CD14-positive monocyte (primary cell): ENCODE data around the gene ZDHHC11B. TPM values are rescaled to one million over a fixed set of nuclear protein-coding genes. Genes with fewer than 3 reads are reported as not detected.
"Not testable (repeated sequence)": the region's sequence is repeated elsewhere in the genome, so short reads cannot be mapped to it uniquely, and the experiment has no call there.

Source experiments
- DNase-seq, 3 donors: peaks; one replicate each; pipeline ENCODE4 v3.0.0-alpha.2; 2011 to 2022
- H2AFZ ChIP-seq: 2 replicates; pipeline ENCODE4 v1.6.0; 2012; ENCODE audit warnings: mild to moderate bottlenecking, low read depth, low read length, inconsistent platforms; ENCODE audit not compliant: insufficient read depth, poor library complexity, severe bottlenecking
- H3K27ac ChIP-seq, 2 donors: 1 replicate in 1 of 2; 2 replicates in 1 of 2; pipeline ENCODE4 v1.5.1; 2012 to 2013; ENCODE audit warnings: low read length in 2 of 2, control low read depth in 1 of 2, inconsistent platforms in 1 of 2, low read depth in 1 of 2, mild to moderate bottlenecking in 1 of 2
- H3K27me3 ChIP-seq, 2 donors: one replicate each; pipeline versions ENCODE4 v1.6.0 to v1.6.1; 2011 to 2013; ENCODE audit warnings: low read length in 2 of 2; ENCODE audit not compliant: control insufficient read depth in 2 of 2, insufficient read depth in 2 of 2
- H3K36me3 ChIP-seq, 2 donors: replicated peaks in 1 of 2; 1 replicate in 1 of 2; 2 replicates in 1 of 2; pipeline versions ENCODE4 v1.5.1 to v1.6.1; 2012 to 2013; ENCODE audit warnings: low read length in 2 of 2, control low read depth in 1 of 2, inconsistent platforms in 1 of 2, mild to moderate bottlenecking in 1 of 2; ENCODE audit not compliant: insufficient read depth in 2 of 2, control insufficient read depth in 1 of 2
- H3K4me1 ChIP-seq, 2 donors: 1 replicate in 1 of 2; 2 replicates in 1 of 2; pipeline versions ENCODE4 v1.5.1 to v1.6.1; 2012 to 2013; ENCODE audit warnings: low read length in 2 of 2, control low read depth in 1 of 2, inconsistent platforms in 1 of 2, mild to moderate bottlenecking in 1 of 2, moderate library complexity in 1 of 2; ENCODE audit not compliant: insufficient read depth in 2 of 2, control insufficient read depth in 1 of 2
- H3K4me2 ChIP-seq: replicated peaks from 2 replicates; pipeline ENCODE3; 2012; ENCODE audit warnings: low read length, moderate library complexity, mild to moderate bottlenecking; ENCODE audit not compliant: poor library complexity, severe bottlenecking; ENCODE audit errors: extremely low read depth
- H3K4me3 ChIP-seq, 3 experiments: fragments of 200-600 bp in 1 of 3; sonication (generic) in 1 of 3; replicated peaks in 1 of 3; 1 replicate in 2 of 3; 2 replicates in 1 of 3; pipeline ENCODE4 v1.5.1; 2011 to 2013; ENCODE audit warnings: low read length in 3 of 3, mild to moderate bottlenecking in 3 of 3, control low read depth in 2 of 3, low read depth in 2 of 3, inconsistent platforms in 1 of 3, moderate library complexity in 1 of 3
- H3K79me2 ChIP-seq: 2 replicates; pipeline ENCODE4 v1.6.0; 2012; ENCODE audit warnings: mild to moderate bottlenecking, control low read depth, inconsistent platforms, low read length, moderate library complexity; ENCODE audit not compliant: insufficient read depth
- H3K9ac ChIP-seq: 2 replicates; pipeline ENCODE4 v1.6.0; 2017; ENCODE audit warnings: low read length, mild to moderate bottlenecking; ENCODE audit not compliant: insufficient read depth, poor library complexity, severe bottlenecking
- H3K9me3 ChIP-seq, 2 donors: replicated peaks in 1 of 2; 1 replicate in 1 of 2; 2 replicates in 1 of 2; pipeline versions ENCODE4 v1.5.1 to v1.6.1; 2012 to 2013; ENCODE audit warnings: low read length in 2 of 2, control low read depth in 1 of 2; ENCODE audit not compliant: control insufficient read depth in 1 of 2, insufficient read depth in 1 of 2
- H4K20me1 ChIP-seq: 2 replicates; pipeline ENCODE4 v1.6.0; 2012; ENCODE audit warnings: mild to moderate bottlenecking, low read length, control low read depth, moderate library complexity; ENCODE audit not compliant: insufficient read depth
- H3K27ac Mint-ChIP-seq, 7 donors: one replicate each; pipeline ENCODE4 v1.8.0; 2020; ENCODE audit warnings: mild to moderate bottlenecking in 7 of 7, mixed read lengths in 7 of 7, moderate library complexity in 6 of 7, inconsistent platforms in 2 of 7
- H3K27me3 Mint-ChIP-seq, 3 donors: one replicate each; pipeline ENCODE4 v1.8.0; 2021 to 2022; ENCODE audit warnings: low read depth in 3 of 3, mild to moderate bottlenecking in 3 of 3, mixed read lengths in 3 of 3, moderate library complexity in 3 of 3, inconsistent platforms in 1 of 3
- H3K36me3 Mint-ChIP-seq, 2 donors: one replicate each; pipeline ENCODE4 v1.8.0; 2020; ENCODE audit warnings: mixed read lengths in 2 of 2, inconsistent platforms in 1 of 2, mild to moderate bottlenecking in 1 of 2
- H3K4me1 Mint-ChIP-seq: one replicate; pipeline ENCODE4 v1.8.0; 2020; ENCODE audit warnings: mild to moderate bottlenecking, mixed read lengths
- H3K4me3 Mint-ChIP-seq, 2 donors: one replicate each; pipeline ENCODE4 v1.8.0; 2020; ENCODE audit warnings: mild to moderate bottlenecking in 2 of 2, mixed read lengths in 2 of 2, moderate library complexity in 1 of 2
- H3K9me3 Mint-ChIP-seq, 7 donors: one replicate each; pipeline ENCODE4 v1.8.0; 2020 to 2022; ENCODE audit warnings: mixed read lengths in 7 of 7, mild to moderate bottlenecking in 6 of 7, moderate library complexity in 6 of 7, inconsistent platforms in 2 of 7
- WGBS: methylation state at CpG from one replicate; pipeline ENCODE4 v1.1.5; 2013; ENCODE audit warnings: missing lambda C conversion rate; ENCODE audit not compliant: insufficient coverage; 5-methylcytosine and 5-hydroxymethylcytosine counted together
- intact Hi-C, 2 donors: fragments of 100-400 bp; cut with micrococcal nuclease; formaldehyde crosslinking; loops; one replicate each; pipeline versions ENCODE4 v1.15.0 to v1.15.1; 2023
- polyA plus RNA-seq, 3 donors: library from polyadenylated mRNA; depleted of rRNA in 1 of 3; unstranded in 2 of 3; stranded (reverse) in 1 of 3; fragments of 300-500 nt in 2 of 3; fragments of >200 nt in 1 of 3; fragmentation: Illumina TruSeq in 2 of 3; gene quantifications; 1 replicate in 2 of 3; 2 replicates in 1 of 3; pipeline ENCODE4 v1.2.3, GENCODE V29; 2012 to 2021

ZDHHC11B gene
- polyA plus RNA-seq, 3 donors: not detected

- H4K20me1 ChIP-seq, H3K27ac Mint-ChIP-seq, H3K36me3 Mint-ChIP-seq, H3K4me1 Mint-ChIP-seq, H3K4me2 ChIP-seq, H3K79me2 ChIP-seq, H2AFZ ChIP-seq, H3K9me3 ChIP-seq, H3K36me3 ChIP-seq, H3K4me3 ChIP-seq, H3K9me3 Mint-ChIP-seq, intact Hi-C loops, H3K4me1 ChIP-seq, H3K4me3 Mint-ChIP-seq, DNase-seq, H3K27ac ChIP-seq, H3K9ac ChIP-seq: not testable (repeated sequence)
- H3K27me3 ChIP-seq: peaks cover 4 to 31% of the 10 kb centered on the region in 2 donors
- H3K27me3 Mint-ChIP-seq: peaks cover 19 to 47% (median 20%) of the 10 kb centered on the region in 3 donors
- WGBS: 98% methylated on average over 5 of the region's 18 CpGs
Measured at GRCh38 chr5:787224-787856, 2.8 kb upstream of the ZDHHC11B start.

- H3K27ac ChIP-seq, intact Hi-C loops, H3K36me3 Mint-ChIP-seq, H3K4me1 Mint-ChIP-seq, H3K79me2 ChIP-seq, DNase-seq, H3K9me3 ChIP-seq, H3K27ac Mint-ChIP-seq, H2AFZ ChIP-seq, H3K36me3 ChIP-seq, H3K9me3 Mint-ChIP-seq, H3K9ac ChIP-seq, H3K4me2 ChIP-seq, H3K4me1 ChIP-seq, H4K20me1 ChIP-seq: not testable (repeated sequence)
- H3K27me3 Mint-ChIP-seq: peaks cover 18 to 43% (median 18%) of the 10 kb centered on the region in 3 donors
- Histone ChIP-seq H3K27me3 (peaks cover 4 to 27% of the 10 kb centered on the region in 2 donors), H3K4me3 (peak overlapping the region in 1 of 3 experiments; percentile 34)
- 2% methylated on average over 13 of the region's 43 CpGs for WGBS
- H3K4me3 Mint-ChIP-seq: peak overlapping the region; percentile 51 to 76
Measured at GRCh38 chr5:785181-785705, 714 bp upstream of the ZDHHC11B start.

GRCh38 chr5:783881-784427, 575 bp downstream of the ZDHHC11B start:
- WGBS: under 1% methylated on average over 36 of the region's 43 CpGs

GRCh38 chr5:783049-783802, 1.3 kb downstream of the ZDHHC11B start:
- intact Hi-C loops, H2AFZ ChIP-seq, H3K79me2 ChIP-seq, H3K36me3 Mint-ChIP-seq, H3K27ac ChIP-seq, H3K4me1 Mint-ChIP-seq, H3K27ac Mint-ChIP-seq, H3K36me3 ChIP-seq, DNase-seq, H3K4me1 ChIP-seq, H3K4me2 ChIP-seq, H3K9me3 Mint-ChIP-seq, H3K4me3 ChIP-seq, H3K9me3 ChIP-seq, H4K20me1 ChIP-seq, H3K9ac ChIP-seq: not testable (repeated sequence)
- Mint-ChIP-seq H3K27me3 (peaks cover 12 to 30% (median 19%) of the 10 kb centered on the region in 3 donors), H3K4me3 (peak overlapping the region in 1 of 2 donors; percentile 55)
- 3% methylated on average over 6 of the region's 31 CpGs for WGBS
- H3K27me3 ChIP-seq: peaks cover 2 to 17% of the 10 kb centered on the region in 2 donors

More at GRCh38 chr5:783881-784427, 575 bp downstream of the ZDHHC11B start:
- H3K4me3 Mint-ChIP-seq: peak overlapping the region; percentile 24 to 55
- H3K79me2 ChIP-seq, H3K36me3 Mint-ChIP-seq, H4K20me1 ChIP-seq, H3K27ac ChIP-seq, H3K9me3 ChIP-seq, intact Hi-C loops, H2AFZ ChIP-seq, H3K27ac Mint-ChIP-seq, H3K4me1 ChIP-seq, H3K4me1 Mint-ChIP-seq, H3K36me3 ChIP-seq, H3K9ac ChIP-seq, H3K9me3 Mint-ChIP-seq, DNase-seq: not testable (repeated sequence)
- Histone ChIP-seq H3K4me3 (peak overlapping the region in 1 of 3 experiments; percentile 55), H3K27me3 (peaks cover 2 to 22% of the 10 kb centered on the region in 2 donors), H3K4me2 (peak overlapping the region; percentile 57)
- peaks cover 14 to 36% (median 19%) of the 10 kb centered on the region in 3 donors for H3K27me3 Mint-ChIP-seq
